Activated CD8-positive, alpha-beta memory T cell treated with anti-CD3 and anti-CD28 coated beads, Interleukin-2, amount 10 ng/mL, durations not matched to agents 7 days and 5 days (primary cell): Measurements from ENCODE around the gene SEC22A. TPM values are rescaled to one million over a fixed set of nuclear protein-coding genes. Genes with fewer than 3 reads are reported as not detected.

Experiments
- ATAC-seq: fragments of 150-1000 bp; cut with Tn5 transposase; one replicate; pipeline ENCODE4 v1.10.0; 2021; ENCODE audit warnings: moderate library complexity
- CTCF ChIA-PET: fragments of 350-600 bp; sonication (Branson Sonifier 250); formaldehyde crosslinking; loops from one replicate; lab custom pipeline; 2021; ENCODE audit warnings: antibody characterized with exemption; lab: Charles Lee
- DNase-seq: peaks from one replicate; pipeline ENCODE4 v3.0.0-alpha.2; 2020
- H3K27ac Mint-ChIP-seq: one replicate; pipeline ENCODE4 v1.8.0; 2021; ENCODE audit warnings: mild to moderate bottlenecking, mixed read lengths
- H3K27me3 Mint-ChIP-seq: one replicate; pipeline ENCODE4 v1.8.0; 2021; ENCODE audit warnings: mixed read lengths
- H3K36me3 Mint-ChIP-seq: one replicate; pipeline ENCODE4 v1.8.0; 2021; ENCODE audit warnings: mild to moderate bottlenecking, mixed read lengths
- H3K4me1 Mint-ChIP-seq: one replicate; pipeline ENCODE4 v1.8.0; 2021; ENCODE audit warnings: mixed read lengths
- H3K4me3 Mint-ChIP-seq: one replicate; pipeline ENCODE4 v1.8.0; 2021; ENCODE audit warnings: mild to moderate bottlenecking, moderate library complexity, mixed read lengths
- H3K9me3 Mint-ChIP-seq: one replicate; pipeline ENCODE4 v1.8.0; 2022; ENCODE audit warnings: low read depth, mixed read lengths
- total RNA-seq, 2 experiments: library from RNA; stranded (reverse); gene quantifications; one replicate each; pipeline ENCODE4 v1.2.3, GENCODE V29; 2021

SEC22A gene
- total RNA-seq, 2 experiments from 2014 or later, result 14.5 to 15.2 TPM

- peak; percentile 42 for ATAC-seq
- H3K4me1 Mint-ChIP-seq, result peaks cover 16% of the 10 kb centered on the region
- H3K4me3 Mint-ChIP-seq, result no peak overlapping the region
- peaks cover 6% of the 10 kb centered on the region for H3K36me3 Mint-ChIP-seq
- H3K27me3 Mint-ChIP-seq, result no peaks in the 10 kb centered on the region
- H3K27ac Mint-ChIP-seq, result no peak overlapping the region
- no peak for DNase-seq
- CTCF ChIA-PET, result interaction anchor here (0.7 to 1.5 kb wide), 5 partner anchors 11 to 316 kb away, joined by 3 to 5 read pairs (median 3); no protein-coding TSS in a partner anchor
- no peaks in the 10 kb centered on the region for H3K9me3 Mint-ChIP-seq
Measured at GRCh38 chr3:123258811-123259420, 57.2 kb downstream of the SEC22A start.

DNA sequence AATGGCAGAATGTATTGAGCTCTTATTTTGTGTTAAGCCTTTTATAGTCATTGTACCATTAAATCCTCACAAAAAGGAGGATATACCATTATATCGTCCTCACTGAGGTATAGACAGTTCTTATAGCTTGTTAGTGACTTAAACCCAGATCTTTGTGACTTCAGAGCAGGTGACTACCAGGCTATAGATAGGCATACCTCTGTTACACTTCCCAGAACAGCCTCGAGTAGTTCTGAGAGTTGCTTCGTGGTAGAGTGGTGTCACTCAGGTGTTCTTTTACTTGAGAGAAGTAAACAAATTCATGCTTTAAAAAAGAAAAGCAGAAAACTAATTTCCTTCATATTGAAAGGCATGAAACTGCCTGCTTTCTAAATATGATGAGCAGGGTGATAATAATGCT is 59.9 kb downstream of the SEC22A start:
- peaks cover 16% of the 10 kb centered on the region for H3K4me1 Mint-ChIP-seq
- no peak overlapping the region for H3K4me3 Mint-ChIP-seq
- no peaks in the 10 kb centered on the region for H3K9me3 Mint-ChIP-seq
- ATAC-seq, result peak; percentile 27
- H3K36me3 Mint-ChIP-seq, result peaks cover 10% of the 10 kb centered on the region
- CTCF ChIA-PET, result no interaction called here
- DNase-seq, result no peak
- no peaks in the 10 kb centered on the region for H3K27me3 Mint-ChIP-seq
- no peak overlapping the region for H3K27ac Mint-ChIP-seq

- H3K27ac Mint-ChIP-seq, result no peak overlapping the region
- H3K4me1 Mint-ChIP-seq, result peaks cover 16% of the 10 kb centered on the region
- peaks cover 13% of the 10 kb centered on the region for H3K36me3 Mint-ChIP-seq
- no peaks in the 10 kb centered on the region for H3K9me3 Mint-ChIP-seq
- H3K27me3 Mint-ChIP-seq, result no peaks in the 10 kb centered on the region
- H3K4me3 Mint-ChIP-seq, result no peak overlapping the region
- ATAC-seq, result no peak
- CTCF ChIA-PET, result no interaction called here
- DNase-seq, result no peak
Measured at GRCh38 chr3:123262226-123262625, 60.5 kb downstream of the SEC22A start.

DNA sequence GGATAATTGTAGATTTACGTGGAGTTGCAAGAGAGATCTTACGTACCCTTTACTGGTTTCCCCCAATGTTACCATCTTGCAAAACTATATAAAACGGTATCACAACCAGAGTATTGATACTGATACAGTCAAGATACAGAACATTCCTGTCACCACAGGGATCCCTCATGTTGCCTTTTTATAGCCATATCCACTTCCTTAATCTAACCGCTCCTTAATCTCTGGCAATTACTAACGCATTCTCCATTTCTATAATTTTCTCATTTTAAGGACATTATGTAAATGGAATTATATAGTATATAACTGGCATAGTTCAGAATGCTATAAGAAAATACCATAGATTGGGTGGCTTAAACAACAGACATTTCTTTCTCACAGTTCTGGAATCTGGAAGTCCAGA is 61.1 kb downstream of the SEC22A start:
- Mint-ChIP-seq H3K36me3 (peaks cover 13% of the 10 kb centered on the region), H3K4me1 (peaks cover 16% of the 10 kb centered on the region), H3K27ac (no peak overlapping the region), H3K4me3 (no peak overlapping the region), H3K9me3 (no peaks in the 10 kb centered on the region), H3K27me3 (no peaks in the 10 kb centered on the region)
- no peak for ATAC-seq
- CTCF ChIA-PET, result no interaction called here
- no peak for DNase-seq

DNA sequence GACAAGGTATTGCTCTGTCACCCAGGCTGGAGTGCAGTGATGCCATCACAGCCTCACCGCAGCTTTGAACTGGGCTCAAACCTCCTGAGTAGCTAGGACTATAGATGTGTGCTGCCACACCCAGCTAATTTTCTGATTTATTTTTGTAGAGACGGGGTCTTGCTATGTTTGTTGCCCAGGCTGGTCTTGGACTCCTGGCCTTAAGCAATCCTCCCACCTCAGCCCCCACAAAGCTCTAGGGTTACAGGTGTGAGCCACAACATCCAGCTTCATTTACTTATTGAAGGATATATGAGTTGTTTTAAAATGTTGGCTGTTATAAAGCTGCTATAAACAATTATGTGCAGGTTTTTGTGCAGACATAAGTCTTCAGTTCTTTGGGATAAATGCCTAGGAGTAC is 62.2 kb downstream of the SEC22A start:
- Mint-ChIP-seq H3K4me1 (peaks cover 13% of the 10 kb centered on the region), H3K27ac (no peak overlapping the region), H3K9me3 (no peaks in the 10 kb centered on the region), H3K4me3 (no peak overlapping the region), H3K27me3 (no peaks in the 10 kb centered on the region), H3K36me3 (peaks cover 19% of the 10 kb centered on the region)
- ATAC-seq, result no peak
- CTCF ChIA-PET, result no interaction called here
- DNase-seq, result no peak

GRCh38 chr3:123267821-123268220 is 66.1 kb downstream of the SEC22A start:
- Mint-ChIP-seq H3K4me1 (no peaks in the 10 kb centered on the region), H3K9me3 (no peaks in the 10 kb centered on the region), H3K27me3 (no peaks in the 10 kb centered on the region), H3K36me3 (peaks cover 21% of the 10 kb centered on the region), H3K27ac (no peak overlapping the region), H3K4me3 (no peak overlapping the region)
- CTCF ChIA-PET, result no interaction called here
- DNase-seq (no peak), ATAC-seq (no peak)

DNA sequence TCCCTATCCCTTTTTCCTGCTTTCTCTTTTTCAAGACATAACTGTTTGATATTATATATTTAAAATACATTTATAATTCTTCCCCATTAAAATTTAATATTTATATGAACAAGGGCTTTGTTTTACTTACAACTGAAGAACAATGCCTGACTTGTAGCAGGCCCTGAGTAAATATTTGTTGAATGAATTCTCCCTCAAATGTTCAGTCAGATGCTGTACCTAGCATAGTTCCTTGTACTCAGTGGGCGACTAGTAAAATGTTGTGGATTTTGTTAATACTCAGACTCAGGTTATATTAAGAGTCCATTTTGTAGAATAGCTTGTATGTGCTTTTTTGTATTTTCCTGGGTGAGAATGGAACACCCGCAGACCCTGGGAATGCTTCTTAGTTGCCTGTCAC is 69.1 kb downstream of the SEC22A start:
- Mint-ChIP-seq H3K4me1 (peaks cover 10% of the 10 kb centered on the region), H3K27ac (no peak overlapping the region), H3K27me3 (no peaks in the 10 kb centered on the region), H3K4me3 (no peak overlapping the region), H3K9me3 (no peaks in the 10 kb centered on the region), H3K36me3 (peaks cover 21% of the 10 kb centered on the region)
- DNase-seq, result no peak
- no peak for ATAC-seq
- CTCF ChIA-PET, result no interaction called here

DNA sequence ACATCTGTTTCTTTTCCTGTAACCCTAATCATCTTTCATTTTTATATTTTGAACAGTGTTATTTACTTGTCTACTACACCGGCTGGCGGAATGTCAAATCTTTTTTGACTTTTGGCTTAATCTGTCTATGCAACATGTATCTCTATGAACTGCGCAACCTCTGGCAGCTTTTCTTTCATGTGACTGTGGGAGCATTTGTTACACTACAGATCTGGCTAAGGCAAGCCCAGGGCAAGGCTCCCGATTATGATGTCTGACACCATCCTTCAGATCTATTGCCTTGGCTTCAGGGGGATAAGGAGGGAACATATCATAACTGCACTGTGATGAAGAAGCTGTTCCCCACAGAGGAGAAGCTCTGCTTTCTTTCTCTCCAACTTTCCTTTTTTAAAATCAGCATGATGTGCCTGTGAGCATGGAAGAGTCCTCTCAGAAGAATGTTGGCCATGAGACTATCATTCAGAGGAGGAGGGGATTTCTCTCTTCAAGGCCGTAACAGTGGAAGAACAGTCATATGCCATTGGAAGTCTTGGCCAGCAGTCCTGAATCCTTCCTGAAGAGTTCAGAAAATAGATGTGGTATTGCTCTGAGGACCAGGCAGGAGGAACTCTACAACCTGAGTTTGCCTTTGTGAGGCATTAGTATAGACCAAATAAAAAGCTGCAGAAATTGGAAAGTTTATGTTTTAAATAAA is 69.9 kb downstream of the SEC22A start:
- Mint-ChIP-seq H3K4me3 (no peak overlapping the region), H3K27me3 (no peaks in the 10 kb centered on the region), H3K36me3 (peaks cover 15% of the 10 kb centered on the region), H3K4me1 (peaks cover 17% of the 10 kb centered on the region), H3K9me3 (no peaks in the 10 kb centered on the region), H3K27ac (no peak overlapping the region)
- CTCF ChIA-PET, result no interaction called here
- no peak for ATAC-seq
- DNase-seq, result no peak

DNA sequence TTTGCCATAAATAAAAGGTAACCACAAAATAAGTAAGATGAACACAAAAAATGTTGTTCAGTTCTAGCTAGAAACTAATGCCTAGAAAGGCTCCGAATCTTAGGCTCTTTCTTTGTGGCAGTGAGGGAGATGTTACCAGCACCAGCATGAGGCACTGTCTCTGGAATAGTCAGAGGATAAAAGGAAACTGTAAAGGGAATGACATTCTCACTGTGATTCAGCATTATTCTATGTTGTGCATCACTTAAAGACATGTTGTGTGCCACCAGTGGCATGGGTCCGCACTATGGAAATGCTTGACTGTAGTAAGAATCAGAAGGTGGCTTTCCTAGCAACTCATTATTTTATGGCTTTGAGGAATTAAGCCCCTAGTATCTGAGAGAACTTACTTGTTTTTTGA is 70.8 kb downstream of the SEC22A start:
- no peaks in the 10 kb centered on the region for H3K9me3 Mint-ChIP-seq
- CTCF ChIA-PET, result no interaction called here
- ATAC-seq, result no peak
- no peak overlapping the region for H3K4me3 Mint-ChIP-seq
- H3K4me1 Mint-ChIP-seq, result peaks cover 24% of the 10 kb centered on the region
- no peaks in the 10 kb centered on the region for H3K27me3 Mint-ChIP-seq
- peaks cover 12% of the 10 kb centered on the region for H3K36me3 Mint-ChIP-seq
- no peak for DNase-seq
- H3K27ac Mint-ChIP-seq, result no peak overlapping the region

DNA sequence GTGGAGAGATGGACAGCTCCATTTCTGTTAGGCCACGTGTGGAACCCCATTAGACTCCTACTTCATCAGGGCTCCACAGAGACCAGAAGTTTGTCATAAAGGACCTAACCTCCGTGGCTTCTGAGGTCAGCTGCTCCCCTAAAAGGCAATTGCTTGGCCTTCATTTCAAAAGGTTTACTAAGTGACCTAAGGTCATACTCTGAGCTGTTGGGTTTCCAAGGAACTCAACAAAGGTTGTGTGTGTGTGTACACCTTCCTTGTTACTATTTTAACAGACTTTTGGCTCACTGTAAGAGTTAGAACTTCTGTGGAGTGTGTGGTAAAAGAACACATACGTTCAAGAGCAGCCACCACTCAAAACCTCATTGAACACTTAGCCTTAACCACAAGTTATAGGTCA is 73.9 kb downstream of the SEC22A start:
- ATAC-seq (peak; percentile 42), DNase-seq (peak; percentile 58)
- Mint-ChIP-seq H3K36me3 (peaks cover 5% of the 10 kb centered on the region), H3K4me3 (no peak overlapping the region), H3K9me3 (no peaks in the 10 kb centered on the region), H3K4me1 (peaks cover 25% of the 10 kb centered on the region), H3K27ac (no peak overlapping the region), H3K27me3 (no peaks in the 10 kb centered on the region)
- CTCF ChIA-PET, result interaction anchor here (0.8 kb wide), 1 partner anchor 333 kb away, joined by 3 read pairs; no protein-coding TSS in a partner anchor

DNA sequence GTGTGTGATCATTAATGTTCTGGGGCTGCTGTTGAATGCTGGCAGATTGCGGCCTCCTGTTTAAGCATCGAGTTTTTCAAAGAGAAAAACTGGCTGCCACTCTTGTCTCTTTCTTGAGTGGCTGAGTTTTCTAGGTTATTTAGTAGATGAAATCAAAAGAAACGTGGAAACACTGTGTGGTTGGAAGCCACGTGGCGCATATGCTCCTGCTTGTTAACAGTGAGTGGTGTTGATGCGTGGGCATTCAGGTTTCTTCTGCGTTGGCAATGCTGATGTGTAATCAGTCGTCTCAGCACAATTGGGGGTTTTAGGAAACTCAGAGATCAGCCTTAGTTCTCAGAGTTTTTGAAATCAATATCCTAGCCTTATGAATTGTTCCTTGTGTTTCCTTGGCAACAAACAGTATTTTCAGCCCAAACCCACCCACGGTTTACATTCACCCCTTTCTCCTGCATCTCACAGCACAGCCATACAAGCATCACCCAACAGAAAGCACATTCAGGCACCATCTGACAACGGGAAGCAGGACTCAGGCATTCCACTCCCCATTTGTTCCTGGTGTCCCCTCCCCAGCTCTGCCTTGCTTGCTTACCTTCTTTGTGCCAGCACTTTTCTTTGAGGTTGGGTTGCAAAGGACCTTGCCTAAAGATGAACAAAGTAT is 74.7 kb downstream of the SEC22A start:
- Mint-ChIP-seq H3K4me3 (no peak overlapping the region), H3K9me3 (no peaks in the 10 kb centered on the region), H3K4me1 (peaks cover 26% of the 10 kb centered on the region), H3K27ac (no peak overlapping the region), H3K27me3 (no peaks in the 10 kb centered on the region), H3K36me3 (peaks cover 5% of the 10 kb centered on the region)
- DNase-seq, result no peak
- CTCF ChIA-PET, result interaction anchor here (0.6 kb wide), 1 partner anchor 227 kb away, joined by 4 read pairs; no protein-coding TSS in a partner anchor
- no peak for ATAC-seq

GRCh38 chr3:123277106-123277505 is 75.4 kb downstream of the SEC22A start:
- Mint-ChIP-seq H3K4me3 (no peak overlapping the region), H3K9me3 (no peaks in the 10 kb centered on the region), H3K36me3 (no peaks in the 10 kb centered on the region), H3K4me1 (peaks cover 26% of the 10 kb centered on the region), H3K27ac (no peak overlapping the region), H3K27me3 (no peaks in the 10 kb centered on the region)
- no peak for DNase-seq
- no peak for ATAC-seq
- CTCF ChIA-PET, result no interaction called here

DNA sequence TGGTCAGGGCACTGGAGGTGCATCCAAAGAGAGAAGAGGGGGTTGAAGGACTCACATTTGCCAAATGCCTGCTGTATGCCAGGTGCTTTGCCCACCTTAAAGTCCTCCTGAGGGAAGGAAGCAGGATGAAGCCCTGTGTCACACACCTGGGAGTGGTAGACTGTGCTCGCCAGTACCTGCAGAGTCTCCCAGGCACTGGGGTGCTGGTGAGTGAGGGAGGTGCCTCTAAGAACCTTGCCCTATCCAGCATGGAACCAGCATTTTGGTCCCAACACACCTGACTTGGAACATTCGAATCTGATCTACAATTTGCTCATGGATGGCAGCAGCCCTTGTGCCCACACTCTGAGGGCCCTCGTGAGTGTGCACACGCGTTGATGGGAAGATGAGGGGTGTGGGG is 76.7 kb downstream of the SEC22A start:
- ATAC-seq, result no peak

DNA sequence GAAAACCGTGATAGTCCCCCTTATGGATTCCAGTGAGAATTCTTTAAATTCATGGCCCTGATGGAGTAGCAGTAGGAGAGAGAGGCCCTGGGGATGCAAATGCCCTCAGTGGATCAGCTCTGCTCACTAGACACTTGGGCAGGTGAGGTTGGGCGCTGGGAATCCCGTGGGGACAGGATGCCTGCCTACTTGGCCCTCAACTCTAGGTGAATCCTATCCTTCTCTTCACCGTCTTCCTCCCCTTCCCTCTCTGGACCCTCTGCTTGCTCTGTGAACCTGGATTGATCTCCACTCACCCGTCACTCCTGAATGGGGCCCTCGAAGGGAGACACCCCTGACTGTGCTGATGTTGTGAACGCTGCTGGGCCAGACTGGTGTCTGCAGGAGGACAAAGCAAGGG is 77.4 kb downstream of the SEC22A start:
- Mint-ChIP-seq H3K9me3 (no peaks in the 10 kb centered on the region), H3K27ac (no peak overlapping the region), H3K4me1 (peaks cover 26% of the 10 kb centered on the region), H3K4me3 (no peak overlapping the region), H3K27me3 (no peaks in the 10 kb centered on the region), H3K36me3 (no peaks in the 10 kb centered on the region)
- CTCF ChIA-PET, result no interaction called here
- ATAC-seq (no peak), DNase-seq (no peak)

More for the DNA sequence above, 76.7 kb downstream of the SEC22A start:
- H3K36me3 Mint-ChIP-seq, result no peaks in the 10 kb centered on the region
- H3K27me3 Mint-ChIP-seq, result no peaks in the 10 kb centered on the region
- no peaks in the 10 kb centered on the region for H3K9me3 Mint-ChIP-seq
- CTCF ChIA-PET, result no interaction called here
- peaks cover 26% of the 10 kb centered on the region for H3K4me1 Mint-ChIP-seq
- H3K4me3 Mint-ChIP-seq, result no peak overlapping the region
- DNase-seq, result no peak
- no peak overlapping the region for H3K27ac Mint-ChIP-seq
